B cell (primary cell): ENCODE measurements around the gene RNF166. TPM values are rescaled to one million over a fixed set of nuclear protein-coding genes. Genes with fewer than 3 reads are reported as not detected.

ENCODE experiments used
- ATAC-seq: fragments of 200-7000 bp; cut with Tn5 transposase; one replicate; pipeline ENCODE4 v1.10.0; 2021; ENCODE audit warnings: low read depth, mild to moderate bottlenecking, moderate number of reproducible peaks, moderate library complexity
- CTCF ChIA-PET: fragments of 350-600 bp; sonication (Branson Sonifier 250); formaldehyde crosslinking; loops from one replicate; lab custom pipeline; 2021; ENCODE audit warnings: antibody characterized with exemption, inconsistent platforms; lab: Charles Lee
- POLR2A ChIA-PET: fragments of 350-600 bp; sonication (Branson Sonifier 250); formaldehyde crosslinking; loops from one replicate; lab custom pipeline; 2021; ENCODE audit warnings: antibody characterized with exemption; lab: Charles Lee
- DNase-seq: peaks from one replicate; pipeline ENCODE4 v3.0.0; 2013
- H2AFZ ChIP-seq: 2 replicates; pipeline ENCODE4 v1.6.1; 2012; ENCODE audit warnings: mild to moderate bottlenecking, low read depth, low read length; ENCODE audit not compliant: insufficient read depth, poor library complexity, severe bottlenecking
- H3K27ac ChIP-seq, 2 donors: 1 replicate in 1 of 2; 2 replicates in 1 of 2; pipeline ENCODE4 v1.5.1; 2012 to 2013; ENCODE audit warnings: low read length in 2 of 2, mild to moderate bottlenecking in 2 of 2, moderate library complexity in 1 of 2
- H3K27me3 ChIP-seq, 4 experiments: fragments of 200-600 bp in 1 of 4; sonication (generic) in 1 of 4; replicated peaks in 1 of 4; 1 replicate in 2 of 4; 2 replicates in 2 of 4; pipeline versions ENCODE4 v1.6.1 to v1.7.0; 2013 to 2016; ENCODE audit warnings: low read length in 3 of 4, mild to moderate bottlenecking in 2 of 4, mixed read lengths in 1 of 4, moderate library complexity in 1 of 4; ENCODE audit not compliant: insufficient read depth in 4 of 4, control insufficient read depth in 3 of 4; ENCODE audit errors: control extremely low read depth in 1 of 4
- H3K36me3 ChIP-seq, 2 experiments: replicated peaks in 1 of 2; 1 replicate in 1 of 2; 2 replicates in 1 of 2; pipeline versions ENCODE4 v1.6.1 to v1.7.1; 2013; ENCODE audit warnings: low read length in 1 of 2; ENCODE audit not compliant: insufficient read depth in 2 of 2, control insufficient read depth in 1 of 2; ENCODE audit errors: control extremely low read depth in 1 of 2, extremely low read depth in 1 of 2
- H3K4me1 ChIP-seq, 2 donors: fragments of 200-600 bp in 1 of 2; sonication (generic) in 1 of 2; 1 replicate in 1 of 2; 2 replicates in 1 of 2; pipeline versions ENCODE4 v1.5.1 to v1.6.1; 2013 to 2017; ENCODE audit warnings: low read length in 2 of 2; ENCODE audit not compliant: control insufficient read depth in 2 of 2, insufficient read depth in 2 of 2
- H3K4me2 ChIP-seq: replicated peaks from 2 replicates; pipeline ENCODE3; 2012; ENCODE audit warnings: mild to moderate bottlenecking, low read depth, low read length; ENCODE audit not compliant: poor library complexity, severe bottlenecking
- H3K4me3 ChIP-seq, 5 experiments: fragments of 200-600 bp in 1 of 5; sonication (generic) in 1 of 5; 1 replicate in 3 of 5; 2 replicates in 2 of 5; pipeline versions ENCODE4 v1.5.1 to v1.7.0; 2011 to 2016; ENCODE audit warnings: low read length in 4 of 5, mild to moderate bottlenecking in 4 of 5, low read depth in 2 of 5, control low read depth in 1 of 5, moderate library complexity in 1 of 5; ENCODE audit not compliant: insufficient read depth in 1 of 5; ENCODE audit errors: control extremely low read depth in 1 of 5, extremely low read depth in 1 of 5
- H3K79me2 ChIP-seq: fragments of 200-600 bp; sonication (generic); one replicate; pipeline ENCODE4 v1.6.0; 2016; ENCODE audit warnings: low read length; ENCODE audit not compliant: control insufficient read depth, insufficient read depth
- H3K9ac ChIP-seq: fragments of 200-600 bp; sonication (generic); 2 replicates; pipeline ENCODE4 v1.6.1; 2017; ENCODE audit warnings: mild to moderate bottlenecking, low read length, moderate library complexity
- H3K9me3 ChIP-seq, 3 donors: one replicate each; pipeline versions ENCODE4 v1.6.1 to v1.7.1; 2013; ENCODE audit warnings: low read length in 2 of 3; ENCODE audit not compliant: control insufficient read depth in 2 of 3, insufficient read depth in 1 of 3; ENCODE audit errors: control extremely low read depth in 1 of 3
- H4K20me1 ChIP-seq: 2 replicates; pipeline ENCODE4 v1.6.0; 2012; ENCODE audit warnings: mild to moderate bottlenecking, low read length; ENCODE audit not compliant: insufficient read depth, control insufficient read depth, poor library complexity, severe bottlenecking
- H3K27ac Mint-ChIP-seq: one replicate; pipeline ENCODE4 v1.8.0; 2021; ENCODE audit warnings: mixed read lengths
- H3K27me3 Mint-ChIP-seq: one replicate; pipeline ENCODE4 v1.8.0; 2021; ENCODE audit warnings: mixed read lengths
- H3K4me1 Mint-ChIP-seq: one replicate; pipeline ENCODE4 v1.8.0; 2021; ENCODE audit warnings: mixed read lengths
- H3K4me3 Mint-ChIP-seq: one replicate; pipeline ENCODE4 v1.8.0; 2021; ENCODE audit warnings: mixed read lengths
- H3K9me3 Mint-ChIP-seq: one replicate; pipeline ENCODE4 v1.8.0; 2022; ENCODE audit warnings: mixed read lengths; ENCODE audit not compliant: insufficient read depth
- CTCF ChIP-seq: fragments of 200-600 bp; IDR thresholded peaks from one replicate; pipeline ENCODE4 v1.8.0; 2022; ENCODE audit warnings: antibody characterized with exemption, mild to moderate bottlenecking
- EZH2 ChIP-seq: IDR thresholded peaks from 2 replicates; pipeline ENCODE4 v1.6.1; 2012; ENCODE audit warnings: borderline replicate concordance, low read depth, mild to moderate bottlenecking, moderate library complexity, low read length; ENCODE audit not compliant: insufficient read depth, poor library complexity, severe bottlenecking
- WGBS: methylation state at CpG from one replicate; pipeline ENCODE4 v1.1.5; 2013; ENCODE audit warnings: missing lambda C conversion rate; ENCODE audit not compliant: insufficient coverage; 5-methylcytosine and 5-hydroxymethylcytosine counted together
- intact Hi-C: fragments of 100-400 bp; cut with micrococcal nuclease; formaldehyde crosslinking; loops from one replicate; pipeline ENCODE4 v1.10.0; 2022
- polyA plus RNA-seq: library from polyadenylated mRNA; depleted of rRNA; stranded (reverse); fragments of >200 nt; gene quantifications from 2 replicates; pipeline ENCODE4 v1.2.3, GENCODE V29; 2012
- total RNA-seq, 2 donors: library from RNA; stranded (reverse); fragments of 120-200 nt in 1 of 2; gene quantifications; 1 replicate in 1 of 2; 2 replicates in 1 of 2; pipeline versions ENCODE4 v1.2.3 to v1.2.4, GENCODE V29; 2013 to 2022

RNF166 gene
- total and polyA plus RNA-seq, 2 donors (not counting 1 experiment from before 2014, with no cell fraction given), result 64.1 to 65.0 TPM

- Mint-ChIP-seq H3K9me3 (no peaks in the 10 kb centered on the region), H3K27ac (no peak overlapping the region), H3K4me1 (no peaks in the 10 kb centered on the region), H3K27me3 (no peaks in the 10 kb centered on the region), H3K4me3 (no peak overlapping the region)
- Histone ChIP-seq H3K4me3 (no peak overlapping the region), H3K4me2 (no peak overlapping the region), H4K20me1 (peaks cover 26% of the 10 kb centered on the region), H3K79me2 (peaks cover 22% of the 10 kb centered on the region), H3K27me3 (no peaks in the 10 kb centered on the region), H3K9ac (no peak overlapping the region), H3K27ac (no peak overlapping the region), H3K9me3 (no peaks in the 10 kb centered on the region), H3K4me1 (no peaks in the 10 kb centered on the region), H3K36me3 (peaks cover 0 to 54% of the 10 kb centered on the region in 2 experiments), H2AFZ (no peak overlapping the region)
- ChIA-PET CTCF (no interaction called here), POLR2A (interaction anchor here (0.5 kb wide), 1 partner anchor 115 kb away, joined by 3 read pairs; no protein-coding TSS in a partner anchor)
- no peak for TF ChIP-seq EZH2
- intact Hi-C loops, result no loop called here
- 89% methylated on average over 28 of the region's 30 CpGs for WGBS
- DNase-seq (no peak), ATAC-seq (no peak)
Observed at GRCh38 chr16:88713568-88714419, 7.6 kb upstream of the RNF166 start.

- Mint-ChIP-seq H3K27me3 (no peaks in the 10 kb centered on the region), H3K4me3 (no peak overlapping the region), H3K9me3 (no peaks in the 10 kb centered on the region), H3K27ac (no peak overlapping the region), H3K4me1 (no peaks in the 10 kb centered on the region)
- Histone ChIP-seq H3K27ac (no peak overlapping the region), H3K9ac (no peak overlapping the region), H3K79me2 (peaks cover 29% of the 10 kb centered on the region), H3K9me3 (no peaks in the 10 kb centered on the region), H3K4me3 (no peak overlapping the region), H3K27me3 (no peaks in the 10 kb centered on the region), H3K4me1 (no peaks in the 10 kb centered on the region), H2AFZ (no peak overlapping the region), H3K36me3 (peaks cover 0 to 46% of the 10 kb centered on the region in 2 experiments), H3K4me2 (no peak overlapping the region), H4K20me1 (peaks cover 26% of the 10 kb centered on the region)
- ChIA-PET CTCF (no interaction called here), POLR2A (no interaction called here)
- 97% methylated on average over 8 of the region's 15 CpGs for WGBS
- ATAC-seq, result no peak
- intact Hi-C loops, result no loop called here
- no peak for DNase-seq
- TF ChIP-seq EZH2 (no peak), CTCF (no peak)
Observed at GRCh38 chr16:88713054-88713453, 6.8 kb upstream of the RNF166 start.
